SH-SY5Y (cell line): ENCODE data around the gene RAB40C.

Source experiments
- GATA2 ChIP-seq: IDR thresholded peaks from 2 replicates; pipeline ENCODE4 v1.6.1; 2011; ENCODE audit warnings: mild to moderate bottlenecking, low read depth, low read length
- GATA3 ChIP-seq: IDR thresholded peaks from 2 replicates; pipeline ENCODE4 v1.6.1; 2011; ENCODE audit warnings: low read depth, mild to moderate bottlenecking, low read length, moderate library complexity

- TF ChIP-seq GATA3: no peak
- TF ChIP-seq GATA2: no peak
Measured at GRCh38 chr16:621526-622105, 31.8 kb downstream of the RAB40C start.
